LNCaP clone FGC (cell line): ENCODE results near the gene ALDOA.

Experiments
- DNase-seq: peaks from one replicate; pipeline ENCODE4 v3.0.0-alpha.2; 2011; ENCODE audit warnings: low read depth
- H3K4me3 ChIP-seq: 2 replicates; pipeline ENCODE4 v1.5.1; 2011; ENCODE audit warnings: mild to moderate bottlenecking, low read depth, low read length, control low read depth
- TF ChIP-seq, protein P1 (sequence below): IDR thresholded peaks from 2 replicates; pipeline ENCODE4 v1.5.1; 2012; ENCODE audit warnings: mild to moderate bottlenecking; ENCODE audit not compliant: control insufficient read depth, insufficient read depth; ENCODE audit errors: extremely low read depth

The ALDOA gene

DNA sequence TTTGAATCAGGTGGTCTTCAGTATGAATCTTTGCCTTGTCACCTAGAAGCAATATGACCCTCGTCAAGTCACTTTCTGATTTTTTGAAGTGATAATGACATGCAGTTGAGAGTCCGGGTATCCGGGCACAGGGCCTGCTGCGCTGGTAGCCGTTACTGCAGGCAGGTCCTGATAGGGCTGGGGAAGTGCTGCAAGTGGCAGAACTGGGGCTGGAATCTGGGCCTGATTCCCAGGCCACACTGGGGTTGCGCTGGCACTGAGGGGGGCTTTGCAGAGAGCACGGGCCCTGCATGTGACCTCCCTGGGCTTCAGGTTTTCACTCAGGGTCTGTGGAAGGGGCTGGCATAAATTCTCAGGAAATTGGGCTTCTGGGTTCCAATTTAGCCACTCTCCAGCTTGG, 13.2 kb downstream of the ALDOA start:
- no peak overlapping the region for H3K4me3 ChIP-seq
- DNase-seq, result no peak

DNA sequence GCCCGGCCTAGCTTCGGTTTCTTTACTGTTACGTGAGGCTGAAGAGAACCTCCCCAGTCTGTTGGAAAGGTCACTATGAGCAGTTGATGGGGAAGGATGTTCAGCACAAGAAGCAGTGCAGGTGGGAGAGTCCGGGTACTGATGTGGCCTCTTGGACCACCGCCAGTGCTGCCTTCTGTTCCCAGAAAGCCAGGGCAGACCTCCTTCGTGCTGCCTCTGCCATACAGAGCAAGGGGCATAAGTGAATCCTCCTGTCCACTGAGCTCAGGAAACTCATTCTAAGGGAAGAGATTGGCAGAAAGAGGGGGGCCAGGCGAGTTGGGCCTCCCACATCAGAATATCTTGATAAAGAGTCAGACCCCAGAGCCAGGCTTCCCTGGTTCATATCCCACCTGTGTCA, 13.9 kb downstream of the ALDOA start:
- TF ChIP-seq, protein P1, sequence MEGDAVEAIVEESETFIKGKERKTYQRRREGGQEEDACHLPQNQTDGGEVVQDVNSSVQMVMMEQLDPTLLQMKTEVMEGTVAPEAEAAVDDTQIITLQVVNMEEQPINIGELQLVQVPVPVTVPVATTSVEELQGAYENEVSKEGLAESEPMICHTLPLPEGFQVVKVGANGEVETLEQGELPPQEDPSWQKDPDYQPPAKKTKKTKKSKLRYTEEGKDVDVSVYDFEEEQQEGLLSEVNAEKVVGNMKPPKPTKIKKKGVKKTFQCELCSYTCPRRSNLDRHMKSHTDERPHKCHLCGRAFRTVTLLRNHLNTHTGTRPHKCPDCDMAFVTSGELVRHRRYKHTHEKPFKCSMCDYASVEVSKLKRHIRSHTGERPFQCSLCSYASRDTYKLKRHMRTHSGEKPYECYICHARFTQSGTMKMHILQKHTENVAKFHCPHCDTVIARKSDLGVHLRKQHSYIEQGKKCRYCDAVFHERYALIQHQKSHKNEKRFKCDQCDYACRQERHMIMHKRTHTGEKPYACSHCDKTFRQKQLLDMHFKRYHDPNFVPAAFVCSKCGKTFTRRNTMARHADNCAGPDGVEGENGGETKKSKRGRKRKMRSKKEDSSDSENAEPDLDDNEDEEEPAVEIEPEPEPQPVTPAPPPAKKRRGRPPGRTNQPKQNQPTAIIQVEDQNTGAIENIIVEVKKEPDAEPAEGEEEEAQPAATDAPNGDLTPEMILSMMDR, result no peak
- H3K4me3 ChIP-seq, result no peak overlapping the region
- DNase-seq, result no peak

More for the DNA sequence above, 13.2 kb downstream of the ALDOA start:
- TF ChIP-seq, protein P1, result no peak

DNA sequence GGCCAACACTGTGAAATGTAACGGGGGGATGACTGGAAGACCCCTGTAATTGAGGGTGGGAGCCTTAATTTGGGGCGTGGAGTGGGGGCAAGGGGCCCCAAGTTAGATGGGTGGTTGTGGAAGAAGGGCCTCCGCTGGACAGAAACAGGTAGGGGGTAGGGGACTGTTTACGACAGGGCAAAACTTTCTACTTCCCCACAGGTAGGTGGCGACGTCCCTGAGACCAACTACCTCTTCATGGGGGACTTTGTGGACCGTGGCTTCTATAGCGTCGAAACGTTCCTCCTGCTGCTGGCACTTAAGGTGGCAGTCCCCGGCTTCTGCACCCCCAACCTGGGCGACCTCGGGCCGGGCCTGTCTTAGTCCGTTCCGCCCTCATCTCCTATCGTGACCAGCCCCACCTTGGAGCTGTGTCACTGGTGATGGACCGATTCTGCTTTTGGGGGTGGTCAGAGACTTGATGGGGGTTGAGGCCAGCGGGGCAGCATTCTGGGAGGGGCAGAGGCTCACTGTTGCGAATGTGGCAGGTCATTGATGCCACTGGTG, 17.1 kb downstream of the ALDOA start:
- TF ChIP-seq, protein P1, result peak; percentile 23; the same call in 1 of the 2 replicates
- no peak for DNase-seq
- H3K4me3 ChIP-seq, result no peak overlapping the region

DNA sequence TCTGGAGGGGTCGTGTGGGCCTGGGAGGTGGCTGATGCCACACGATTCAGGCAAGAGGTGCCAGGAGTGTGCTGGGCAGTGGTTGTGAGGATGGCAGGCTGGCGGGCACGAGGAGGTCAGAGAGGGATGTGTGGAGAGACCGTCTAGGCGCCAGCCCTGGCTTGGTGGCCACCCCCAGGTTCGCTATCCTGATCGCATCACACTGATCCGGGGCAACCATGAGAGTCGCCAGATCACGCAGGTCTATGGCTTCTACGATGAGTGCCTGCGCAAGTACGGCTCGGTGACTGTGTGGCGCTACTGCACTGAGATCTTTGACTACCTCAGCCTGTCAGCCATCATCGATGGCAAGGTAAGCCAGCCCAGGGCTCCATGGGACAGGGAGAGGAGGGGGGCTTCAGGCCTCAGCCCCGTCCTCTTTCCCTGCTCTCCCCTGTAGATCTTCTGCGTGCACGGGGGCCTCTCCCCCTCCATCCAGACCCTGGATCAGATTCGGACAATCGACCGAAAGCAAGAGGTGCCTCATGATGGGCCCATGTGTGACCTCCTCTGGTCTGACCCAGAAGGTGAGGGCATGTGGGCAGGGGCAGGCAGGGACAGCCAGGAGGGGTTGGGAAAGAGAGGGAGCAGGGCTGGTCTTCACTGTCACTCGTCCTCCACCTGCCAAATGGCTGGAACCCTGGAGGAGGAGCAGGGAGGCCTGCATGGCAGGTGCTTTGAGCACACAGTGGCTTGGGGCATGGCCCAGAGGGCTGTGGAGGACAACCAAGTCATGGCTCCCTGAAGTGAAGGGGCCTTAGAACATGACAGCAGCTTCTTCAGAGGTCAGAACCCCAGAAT, 17.9 kb downstream of the ALDOA start:
- TF ChIP-seq, protein P1, result no peak
- no peak for DNase-seq
- no peak overlapping the region for H3K4me3 ChIP-seq

DNA sequence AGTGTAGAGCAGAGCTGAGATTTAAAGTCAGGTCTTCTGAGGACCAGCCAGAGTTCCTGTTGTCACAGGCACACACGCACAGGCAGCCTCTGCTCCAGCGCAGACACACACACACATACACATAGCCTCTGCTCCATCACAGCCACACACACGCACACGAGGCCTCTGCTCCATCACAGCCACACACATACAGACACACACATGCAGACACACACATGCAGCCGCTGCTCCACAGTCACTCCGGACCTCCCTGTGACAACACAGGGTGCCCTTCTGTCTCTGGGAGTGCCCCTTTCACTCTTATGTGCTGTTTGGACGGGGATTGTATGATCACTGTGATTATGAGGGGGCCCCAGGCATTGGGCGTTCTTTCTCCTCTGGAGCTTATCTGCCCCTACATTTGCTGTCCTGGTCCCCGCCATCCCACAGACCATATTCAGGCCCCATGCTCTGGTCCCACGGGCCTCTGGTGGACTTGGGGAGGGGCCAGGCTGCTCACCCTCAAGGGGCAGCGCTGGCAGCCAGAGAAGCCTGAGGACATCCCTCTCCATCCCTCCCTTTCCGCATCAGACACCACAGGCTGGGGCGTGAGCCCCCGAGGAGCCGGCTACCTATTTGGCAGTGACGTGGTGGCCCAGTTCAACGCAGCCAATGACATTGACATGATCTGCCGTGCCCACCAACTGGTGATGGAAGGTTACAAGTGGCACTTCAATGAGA, 18.7 kb downstream of the ALDOA start:
- TF ChIP-seq, protein P1, result no peak
- DNase-seq, result no peak
- no peak overlapping the region for H3K4me3 ChIP-seq

DNA sequence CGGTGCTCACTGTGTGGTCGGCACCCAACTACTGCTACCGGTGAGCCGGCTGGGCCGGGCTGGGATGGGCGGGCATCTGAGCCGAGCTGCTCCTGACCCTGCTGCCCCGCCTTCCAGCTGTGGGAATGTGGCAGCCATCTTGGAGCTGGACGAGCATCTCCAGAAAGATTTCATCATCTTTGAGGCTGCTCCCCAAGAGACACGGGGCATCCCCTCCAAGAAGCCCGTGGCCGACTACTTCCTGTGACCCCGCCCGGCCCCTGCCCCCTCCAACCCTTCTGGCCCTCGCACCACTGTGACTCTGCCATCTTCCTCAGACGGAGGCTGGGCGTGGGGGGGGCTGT, 19.2 kb downstream of the ALDOA start:
- H3K4me3 ChIP-seq, result no peak overlapping the region
- TF ChIP-seq, protein P1, result no peak
- no peak for DNase-seq
